HCT116 (cell line): Measurements from ENCODE around the gene OR51B5.

Experiments used
- EGR1 ChIP-seq: IDR thresholded peaks from 2 replicates; pipeline ENCODE4 v1.6.1; 2012; ENCODE audit warnings: low read depth
- FOSL1 ChIP-seq: IDR thresholded peaks from 2 replicates; pipeline ENCODE4 v1.6.1; 2012; ENCODE audit warnings: low read depth
- POLR2A ChIP-seq: IDR thresholded peaks from 2 replicates; pipeline ENCODE4 v1.7.0; 2011; ENCODE audit warnings: borderline replicate concordance; ENCODE audit not compliant: insufficient read depth, insufficient read length; ENCODE audit errors: extremely low read depth
- POLR2AphosphoS5 ChIP-seq: IDR thresholded peaks from 2 replicates; pipeline ENCODE4 v1.6.1; 2011; ENCODE audit warnings: mild to moderate bottlenecking, low read depth, low read length, moderate library complexity
- YY1 ChIP-seq: IDR thresholded peaks from 2 replicates; pipeline ENCODE4 v1.6.1; 2011; ENCODE audit warnings: low read length, low read depth, moderate library complexity, mild to moderate bottlenecking; ENCODE audit not compliant: insufficient replicate concordance; ENCODE audit errors: extremely low read depth
- TF ChIP-seq, protein P1 (sequence below), 3 experiments: fragments of 200-600 bp in 1 of 3; sonication (generic) in 1 of 3; IDR thresholded peaks in 2 of 3; conservative IDR thresholded peaks in 1 of 3; 2 replicates each; pipeline ENCODE4 v1.5.1; 2012 to 2017; ENCODE audit warnings: low read depth in 2 of 3, low read length in 2 of 3, antibody characterized with exemption in 1 of 3, borderline replicate concordance in 1 of 3, control low read depth in 1 of 3, mild to moderate bottlenecking in 1 of 3, mixed read lengths in 1 of 3, mixed run types in 1 of 3, moderate library complexity in 1 of 3; ENCODE audit not compliant: insufficient read depth in 1 of 3

DNA sequence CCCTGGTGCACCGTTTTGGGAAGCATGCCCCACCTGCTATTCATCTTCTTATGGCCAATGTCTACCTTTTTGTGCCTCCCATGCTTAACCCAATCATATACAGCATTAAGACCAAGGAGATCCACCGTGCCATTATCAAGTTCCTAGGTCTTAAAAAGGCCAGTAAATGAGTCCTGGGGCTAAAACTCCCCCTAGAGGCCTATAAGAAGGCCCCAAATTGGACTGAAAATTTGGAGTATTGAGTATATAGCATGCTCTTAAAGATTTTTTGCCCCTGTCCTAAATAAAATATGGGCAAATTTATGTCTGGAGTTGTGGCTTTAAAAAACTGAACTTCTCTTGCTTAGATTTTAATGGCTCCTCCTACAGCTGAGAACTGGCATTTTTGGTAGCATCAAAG lies 46.9 kb upstream of the OR51B5 start:
- TF ChIP-seq POLR2AphosphoS5 (no peak), EGR1 (no peak), POLR2A (no peak), YY1 (no peak), FOSL1 (no peak)
- TF ChIP-seq, protein P1, sequence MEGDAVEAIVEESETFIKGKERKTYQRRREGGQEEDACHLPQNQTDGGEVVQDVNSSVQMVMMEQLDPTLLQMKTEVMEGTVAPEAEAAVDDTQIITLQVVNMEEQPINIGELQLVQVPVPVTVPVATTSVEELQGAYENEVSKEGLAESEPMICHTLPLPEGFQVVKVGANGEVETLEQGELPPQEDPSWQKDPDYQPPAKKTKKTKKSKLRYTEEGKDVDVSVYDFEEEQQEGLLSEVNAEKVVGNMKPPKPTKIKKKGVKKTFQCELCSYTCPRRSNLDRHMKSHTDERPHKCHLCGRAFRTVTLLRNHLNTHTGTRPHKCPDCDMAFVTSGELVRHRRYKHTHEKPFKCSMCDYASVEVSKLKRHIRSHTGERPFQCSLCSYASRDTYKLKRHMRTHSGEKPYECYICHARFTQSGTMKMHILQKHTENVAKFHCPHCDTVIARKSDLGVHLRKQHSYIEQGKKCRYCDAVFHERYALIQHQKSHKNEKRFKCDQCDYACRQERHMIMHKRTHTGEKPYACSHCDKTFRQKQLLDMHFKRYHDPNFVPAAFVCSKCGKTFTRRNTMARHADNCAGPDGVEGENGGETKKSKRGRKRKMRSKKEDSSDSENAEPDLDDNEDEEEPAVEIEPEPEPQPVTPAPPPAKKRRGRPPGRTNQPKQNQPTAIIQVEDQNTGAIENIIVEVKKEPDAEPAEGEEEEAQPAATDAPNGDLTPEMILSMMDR (IDR thresholded peaks at IDR 0.05 in 2 of 3, conservative IDR thresholded peaks at IDR 0.05 in 1 of 3; ENCODE audit: borderline replicate concordance in 1 of 3, insufficient read depth in 1 of 3, low read depth in 2 of 3, low read length in 2 of 3) = peak in 2 of 3 experiments; percentile 35 to 41; a peak in 3 of 6 replicates
